Ovary (tissue), 3 donors: ENCODE measurements around the gene AFG1L.

Experiments
- POLR2A ChIP-seq: fragments of 450-650 bp; IDR thresholded peaks from one replicate; pipeline ENCODE4 v1.6.1; 2017; ENCODE audit warnings: antibody characterized with exemption, mild to moderate bottlenecking, moderate library complexity
- TF ChIP-seq, protein P1 (sequence below), 3 donors: fragments of 450-650 bp in 2 of 3; fragments of 200-600 bp in 1 of 3; IDR thresholded peaks; one replicate each; pipeline versions ENCODE4 v1.5.1 to v1.8.0; 2016 to 2022; ENCODE audit warnings: antibody characterized with exemption in 3 of 3, mild to moderate bottlenecking in 1 of 3
- donor health status: DM: no; HTN: no; CAD: no.

DNA sequence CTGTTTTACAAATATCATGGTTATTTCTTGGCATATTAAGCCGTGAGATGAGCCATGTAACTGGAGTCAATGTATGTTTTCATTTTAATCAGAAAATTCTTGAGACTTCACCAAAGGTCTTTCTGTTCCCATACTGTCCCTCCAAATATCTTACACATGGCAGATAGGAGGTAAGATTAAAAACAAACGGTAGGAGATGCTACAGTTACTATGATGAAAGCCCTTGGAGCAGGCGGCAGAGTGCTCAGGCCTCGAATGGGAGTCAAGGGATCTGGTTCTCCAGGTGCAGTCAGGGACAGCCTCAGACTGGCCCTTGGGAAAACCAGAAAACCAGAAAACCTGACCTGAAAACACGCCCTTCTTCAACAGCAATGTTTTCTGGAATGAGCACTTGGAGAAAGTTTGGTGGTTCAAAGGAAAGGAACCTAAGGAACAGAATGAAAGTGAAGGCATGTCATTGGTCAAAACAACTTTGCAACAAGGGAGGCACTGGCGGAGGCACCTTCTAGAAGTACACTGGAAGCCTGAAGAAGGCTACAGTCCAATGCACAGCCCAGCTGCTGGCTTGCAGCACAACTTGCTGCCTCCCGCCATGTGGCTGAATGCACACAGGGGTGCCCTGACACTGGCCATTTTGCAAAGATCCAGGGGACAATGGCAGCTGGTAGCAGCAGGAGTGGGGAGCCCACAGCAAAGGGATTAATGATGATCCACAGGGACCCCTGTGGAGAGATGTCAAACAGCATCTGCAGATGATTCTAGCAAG lies 248.5 kb downstream of the AFG1L start:
- TF ChIP-seq, protein P1, sequence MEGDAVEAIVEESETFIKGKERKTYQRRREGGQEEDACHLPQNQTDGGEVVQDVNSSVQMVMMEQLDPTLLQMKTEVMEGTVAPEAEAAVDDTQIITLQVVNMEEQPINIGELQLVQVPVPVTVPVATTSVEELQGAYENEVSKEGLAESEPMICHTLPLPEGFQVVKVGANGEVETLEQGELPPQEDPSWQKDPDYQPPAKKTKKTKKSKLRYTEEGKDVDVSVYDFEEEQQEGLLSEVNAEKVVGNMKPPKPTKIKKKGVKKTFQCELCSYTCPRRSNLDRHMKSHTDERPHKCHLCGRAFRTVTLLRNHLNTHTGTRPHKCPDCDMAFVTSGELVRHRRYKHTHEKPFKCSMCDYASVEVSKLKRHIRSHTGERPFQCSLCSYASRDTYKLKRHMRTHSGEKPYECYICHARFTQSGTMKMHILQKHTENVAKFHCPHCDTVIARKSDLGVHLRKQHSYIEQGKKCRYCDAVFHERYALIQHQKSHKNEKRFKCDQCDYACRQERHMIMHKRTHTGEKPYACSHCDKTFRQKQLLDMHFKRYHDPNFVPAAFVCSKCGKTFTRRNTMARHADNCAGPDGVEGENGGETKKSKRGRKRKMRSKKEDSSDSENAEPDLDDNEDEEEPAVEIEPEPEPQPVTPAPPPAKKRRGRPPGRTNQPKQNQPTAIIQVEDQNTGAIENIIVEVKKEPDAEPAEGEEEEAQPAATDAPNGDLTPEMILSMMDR (IDR thresholded peaks at IDR 0.05): no peak
- no peak for TF ChIP-seq POLR2A
